ENCODE results near the gene CAMK4. TPM values are rescaled to one million over a fixed set of nuclear protein-coding genes. Genes with fewer than 3 reads are reported as not detected.

The CAMK4 gene
- polyA plus RNA-seq, 1 donor from 2014 or later = 16.6 TPM

GRCh38 chr5:111415053-111415452 lies 190.9 kb downstream of the CAMK4 start:
- H3K9me2 ChIP-seq (ENCODE audit: insufficient read depth, low read length) = no peaks in the 10 kb centered on the region
- no peak for TF ChIP-seq RAD21 (conservative IDR thresholded peaks at IDR 0.05)
- TF ChIP-seq REST (IDR thresholded peaks at IDR 0.05; ENCODE audit: borderline replicate concordance) = no peak
- TF ChIP-seq TAF1 (IDR thresholded peaks at IDR 0.05; ENCODE audit: low read depth) = no peak
- TF ChIP-seq SMC3 (conservative IDR thresholded peaks at IDR 0.05; ENCODE audit: poor library complexity) = no peak
- TF ChIP-seq MXI1 (conservative IDR thresholded peaks at IDR 0.05; ENCODE audit: poor library complexity, severe bottlenecking) = no peak
- no peak for TF ChIP-seq EP300 (conservative IDR thresholded peaks at IDR 0.05; ENCODE audit: poor library complexity, severe bottlenecking)
- TF ChIP-seq, protein P1, sequence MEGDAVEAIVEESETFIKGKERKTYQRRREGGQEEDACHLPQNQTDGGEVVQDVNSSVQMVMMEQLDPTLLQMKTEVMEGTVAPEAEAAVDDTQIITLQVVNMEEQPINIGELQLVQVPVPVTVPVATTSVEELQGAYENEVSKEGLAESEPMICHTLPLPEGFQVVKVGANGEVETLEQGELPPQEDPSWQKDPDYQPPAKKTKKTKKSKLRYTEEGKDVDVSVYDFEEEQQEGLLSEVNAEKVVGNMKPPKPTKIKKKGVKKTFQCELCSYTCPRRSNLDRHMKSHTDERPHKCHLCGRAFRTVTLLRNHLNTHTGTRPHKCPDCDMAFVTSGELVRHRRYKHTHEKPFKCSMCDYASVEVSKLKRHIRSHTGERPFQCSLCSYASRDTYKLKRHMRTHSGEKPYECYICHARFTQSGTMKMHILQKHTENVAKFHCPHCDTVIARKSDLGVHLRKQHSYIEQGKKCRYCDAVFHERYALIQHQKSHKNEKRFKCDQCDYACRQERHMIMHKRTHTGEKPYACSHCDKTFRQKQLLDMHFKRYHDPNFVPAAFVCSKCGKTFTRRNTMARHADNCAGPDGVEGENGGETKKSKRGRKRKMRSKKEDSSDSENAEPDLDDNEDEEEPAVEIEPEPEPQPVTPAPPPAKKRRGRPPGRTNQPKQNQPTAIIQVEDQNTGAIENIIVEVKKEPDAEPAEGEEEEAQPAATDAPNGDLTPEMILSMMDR (IDR thresholded peaks at IDR 0.05; ENCODE audit: poor library complexity, severe bottlenecking) = no peak
- no peak for TF ChIP-seq POLR2AphosphoS5 (IDR thresholded peaks at IDR 0.05)
- no peak for TF ChIP-seq EZH2 (IDR thresholded peaks at IDR 0.05; ENCODE audit: borderline replicate concordance, insufficient read depth, low read length, poor library complexity, severe bottlenecking)
- no peaks in the 10 kb centered on the region for H3K79me2 ChIP-seq (replicated peaks; ENCODE audit: insufficient read depth, low read length)
- no peaks in the 10 kb centered on the region for H3K9me3 ChIP-seq (ENCODE audit: low read length)
- H3K27ac ChIP-seq (ENCODE audit: low read length) = no peak overlapping the region
- no peaks in the 10 kb centered on the region for H3K27me3 ChIP-seq (ENCODE audit: insufficient read depth, low read depth, low read length)
- no peak overlapping the region for H2AFZ ChIP-seq (ENCODE audit: low read depth, low read length)
- no peak overlapping the region for H3K4me2 ChIP-seq (ENCODE audit: low read length)
- no peaks in the 10 kb centered on the region for H4K20me1 ChIP-seq (ENCODE audit: insufficient read depth)
- H3F3A ChIP-seq (ENCODE audit: insufficient read depth, low read length, poor library complexity, severe bottlenecking) = no peaks in the 10 kb centered on the region
- no peak overlapping the region for H3K9ac ChIP-seq (ENCODE audit: low read length)
- H3K36me3 ChIP-seq (ENCODE audit: insufficient read depth, low read length) = no peaks in the 10 kb centered on the region
- no peak overlapping the region for H3K4me3 ChIP-seq (ENCODE audit: low read length)

DNA sequence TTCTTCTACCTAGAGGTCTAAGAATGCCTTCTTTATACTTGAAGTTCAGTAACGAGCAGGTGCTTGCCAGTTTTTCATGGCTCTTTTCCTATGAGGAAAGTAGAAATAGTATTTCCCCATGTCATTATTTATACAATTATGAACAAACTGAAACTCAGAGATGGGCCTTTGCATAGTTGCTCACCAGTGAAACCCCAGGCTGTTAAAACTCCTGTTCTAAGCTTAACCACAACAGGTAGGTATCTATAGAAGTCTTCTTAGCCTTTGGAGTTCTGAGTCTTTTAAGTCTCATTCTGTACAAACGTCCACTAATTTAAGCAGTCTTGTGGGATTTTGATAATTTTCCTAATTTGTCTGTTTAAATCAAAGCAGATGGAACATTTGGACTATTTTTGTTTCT lies 198.1 kb downstream of the CAMK4 start:
- no peaks in the 10 kb centered on the region for H3K9me3 ChIP-seq (ENCODE audit: low read length)
- H3K27me3 ChIP-seq (ENCODE audit: insufficient read depth, low read depth, low read length) = no peaks in the 10 kb centered on the region
- no peak overlapping the region for H2AFZ ChIP-seq (ENCODE audit: low read depth, low read length)
- H3K9ac ChIP-seq (ENCODE audit: low read length) = no peak overlapping the region
- no peaks in the 10 kb centered on the region for H4K20me1 ChIP-seq (ENCODE audit: insufficient read depth)
- H3K36me3 ChIP-seq (ENCODE audit: insufficient read depth, low read length) = no peaks in the 10 kb centered on the region
- peaks cover 4% of the 10 kb centered on the region for H3F3A ChIP-seq (ENCODE audit: insufficient read depth, low read length, poor library complexity, severe bottlenecking)
- H3K4me3 ChIP-seq (ENCODE audit: low read length) = no peak overlapping the region
- no peak for TF ChIP-seq TAF1 (IDR thresholded peaks at IDR 0.05; ENCODE audit: low read depth)
- TF ChIP-seq EZH2 (IDR thresholded peaks at IDR 0.05; ENCODE audit: borderline replicate concordance, insufficient read depth, low read length, poor library complexity, severe bottlenecking) = no peak
- TF ChIP-seq, protein P1 (IDR thresholded peaks at IDR 0.05; ENCODE audit: poor library complexity, severe bottlenecking) = no peak
- TF ChIP-seq POLR2AphosphoS5 (IDR thresholded peaks at IDR 0.05) = no peak
- no peak for TF ChIP-seq SMC3 (conservative IDR thresholded peaks at IDR 0.05; ENCODE audit: poor library complexity)
- TF ChIP-seq MXI1 (conservative IDR thresholded peaks at IDR 0.05; ENCODE audit: poor library complexity, severe bottlenecking) = no peak
- no peaks in the 10 kb centered on the region for H3K79me2 ChIP-seq (replicated peaks; ENCODE audit: insufficient read depth, low read length)
- H3K27ac ChIP-seq (ENCODE audit: low read length) = no peak overlapping the region
- H3K4me2 ChIP-seq (ENCODE audit: low read length) = no peak overlapping the region
- H3K9me2 ChIP-seq (ENCODE audit: insufficient read depth, low read length) = no peaks in the 10 kb centered on the region

All from neural cell (in vitro differentiated cells).